Hair follicle dermal papilla cell (primary cell): ENCODE results near the gene AGMAT. TPM values are rescaled to one million over a fixed set of nuclear protein-coding genes. Genes with fewer than 3 reads are reported as not detected.

Experiments used
- small RNA-seq: library from RNA; depleted of rRNA; stranded (forward); fragments of <200 nt; gene quantifications from one replicate; pipeline ENCODE3, GENCODE V24; 2012
- total RNA-seq: library from RNA; depleted of rRNA; stranded (reverse); fragments of >200 nt; gene quantifications from 2 replicates; pipeline ENCODE4 v1.2.3, GENCODE V29; 2012

The AGMAT gene, protein sequence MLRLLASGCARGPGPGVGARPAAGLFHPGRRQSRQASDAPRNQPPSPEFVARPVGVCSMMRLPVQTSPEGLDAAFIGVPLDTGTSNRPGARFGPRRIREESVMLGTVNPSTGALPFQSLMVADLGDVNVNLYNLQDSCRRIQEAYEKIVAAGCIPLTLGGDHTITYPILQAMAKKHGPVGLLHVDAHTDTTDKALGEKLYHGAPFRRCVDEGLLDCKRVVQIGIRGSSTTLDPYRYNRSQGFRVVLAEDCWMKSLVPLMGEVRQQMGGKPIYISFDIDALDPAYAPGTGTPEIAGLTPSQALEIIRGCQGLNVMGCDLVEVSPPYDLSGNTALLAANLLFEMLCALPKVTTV
- 0.16 and 1.3 TPM in 2 replicates for total RNA-seq

DNA sequence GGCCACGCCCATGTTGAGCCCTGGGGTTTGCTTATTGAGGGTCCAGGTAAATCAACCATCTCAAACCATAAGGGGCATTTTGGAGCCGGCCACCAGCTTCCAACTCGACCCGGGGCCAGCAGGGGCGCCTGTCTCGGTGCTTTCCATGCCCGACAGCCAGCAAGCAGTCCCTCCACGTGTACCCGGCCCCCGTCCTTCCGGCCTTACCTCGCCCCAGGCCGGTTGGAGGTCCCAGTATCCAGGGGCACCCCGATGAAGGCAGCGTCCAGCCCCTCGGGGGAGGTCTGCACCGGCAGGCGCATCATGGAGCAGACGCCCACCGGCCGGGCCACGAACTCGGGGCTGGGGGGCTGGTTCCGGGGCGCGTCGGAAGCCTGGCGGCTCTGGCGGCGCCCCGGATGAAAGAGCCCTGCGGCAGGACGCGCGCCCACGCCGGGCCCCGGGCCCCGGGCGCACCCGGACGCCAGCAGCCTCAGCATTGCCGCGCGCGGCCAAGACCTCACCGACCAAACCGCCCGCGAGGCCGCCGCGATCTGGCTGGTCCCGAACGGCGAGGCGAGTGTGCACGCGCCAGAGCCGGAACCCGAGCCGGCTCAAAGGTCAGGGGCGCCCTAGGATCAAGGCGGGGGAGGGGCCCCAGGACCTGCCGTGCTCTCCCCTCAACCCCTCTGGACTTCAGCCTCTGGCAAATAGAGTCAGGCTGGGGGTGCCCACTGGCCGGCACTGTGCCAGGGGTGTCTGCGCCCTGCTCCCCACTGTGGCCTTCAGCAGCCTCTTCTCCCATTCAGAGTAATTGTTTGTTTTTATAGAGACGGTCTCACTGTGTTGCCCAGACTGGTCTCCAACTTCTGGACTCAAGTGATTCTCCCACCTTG lies at the start of gene AGMAT:
TSS of gene AGMAT (minus strand) at position 563 of the 875 bp plus-strand sequence. CDS start at position 479, 84 bp downstream.

DNA sequence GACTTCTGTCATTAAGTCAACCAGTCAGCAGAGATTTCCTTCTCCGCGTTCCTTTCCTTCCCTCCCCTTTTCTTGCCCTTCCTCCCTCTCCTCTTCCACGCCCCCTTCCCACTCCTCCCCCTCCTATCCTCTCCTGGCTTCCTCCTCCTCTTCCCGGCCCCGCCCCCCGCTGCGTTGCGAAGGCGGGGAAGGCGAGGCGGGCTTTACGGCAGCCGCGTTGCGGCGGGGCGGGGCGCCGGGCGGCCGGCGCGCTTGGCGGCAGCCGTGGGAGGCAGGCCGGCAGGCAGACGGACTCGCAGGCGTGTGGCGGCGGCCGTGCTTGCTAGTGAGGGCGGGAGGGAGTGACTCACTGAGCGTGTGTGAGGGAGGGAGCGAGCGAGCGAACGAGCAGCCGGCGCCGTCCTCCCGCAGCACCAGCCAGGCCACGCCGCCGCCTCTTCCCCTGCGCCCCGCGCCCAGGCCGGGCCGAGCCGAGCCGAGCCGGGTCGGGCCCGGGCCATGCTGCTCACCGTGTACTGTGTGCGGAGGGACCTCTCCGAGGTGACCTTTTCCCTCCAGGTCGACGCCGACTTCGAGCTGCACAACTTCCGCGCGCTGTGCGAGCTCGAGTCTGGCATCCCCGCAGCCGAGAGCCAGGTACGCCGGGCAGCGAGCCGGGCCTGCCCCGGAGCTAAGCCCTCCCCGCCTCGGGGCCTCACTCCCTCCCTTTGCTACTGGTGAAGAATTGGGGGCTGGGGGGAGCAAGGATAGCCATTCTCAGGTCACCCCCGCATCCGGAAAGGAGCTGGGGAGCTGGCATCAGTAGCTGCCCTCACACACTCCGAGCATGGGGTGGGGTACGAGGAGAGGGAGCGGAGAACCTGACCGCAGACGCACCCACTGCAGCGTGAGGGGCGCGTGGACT lies 32.6 kb upstream of the AGMAT start, which contains the start of gene DDI2:
TSS of gene DDI2 (plus strand) at position 286 of the 904 bp plus-strand sequence. CDS start at position 499, 213 bp downstream.

DNA sequence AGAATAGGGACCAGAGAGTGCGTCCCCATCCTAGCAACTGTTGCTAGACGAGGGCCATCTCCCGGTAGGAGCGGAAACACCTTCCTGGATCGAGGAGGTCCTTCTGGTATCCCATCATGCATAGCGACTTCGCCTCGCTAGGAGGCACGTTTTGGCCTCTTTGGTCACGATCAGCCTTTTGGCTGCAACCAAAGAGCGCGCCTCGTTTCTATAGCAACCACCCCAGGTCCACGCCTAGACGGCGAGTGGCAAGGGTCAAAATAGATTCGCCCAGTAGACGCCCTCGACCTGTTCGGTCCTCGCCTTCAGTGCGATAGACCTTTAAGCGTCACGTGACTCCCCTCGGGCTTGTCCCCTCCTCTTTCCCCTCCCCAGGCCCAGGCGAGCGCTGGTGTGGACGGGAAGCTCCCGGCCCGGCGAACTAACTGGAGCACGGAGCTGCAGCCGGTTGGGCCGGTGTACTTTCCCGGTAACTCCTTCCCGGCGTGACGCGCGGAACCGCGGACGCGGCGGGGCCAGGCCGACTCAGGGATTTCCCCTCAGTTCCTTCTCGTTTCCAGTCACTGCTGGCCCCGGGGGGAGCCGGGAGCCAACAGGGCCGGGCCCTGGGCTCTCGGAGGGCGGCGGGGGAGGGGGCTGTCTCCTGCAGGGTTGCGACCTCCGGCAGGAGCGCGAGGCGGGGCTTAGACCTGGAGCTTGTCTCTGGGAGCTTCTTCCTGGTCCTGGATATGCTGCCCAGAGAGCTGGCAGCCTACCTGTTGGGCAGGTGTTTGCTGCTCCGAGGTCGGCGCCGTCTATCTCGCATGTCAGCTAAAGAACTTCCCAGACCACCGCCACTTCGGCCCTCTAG lies 58.1 kb downstream of the AGMAT start, which contains the start of gene DNAJC16:
TSS of gene DNAJC16 (plus strand) at position 359 of the 850 bp plus-strand sequence. CDS start 2,258 bp downstream, outside the sequence.

DNA sequence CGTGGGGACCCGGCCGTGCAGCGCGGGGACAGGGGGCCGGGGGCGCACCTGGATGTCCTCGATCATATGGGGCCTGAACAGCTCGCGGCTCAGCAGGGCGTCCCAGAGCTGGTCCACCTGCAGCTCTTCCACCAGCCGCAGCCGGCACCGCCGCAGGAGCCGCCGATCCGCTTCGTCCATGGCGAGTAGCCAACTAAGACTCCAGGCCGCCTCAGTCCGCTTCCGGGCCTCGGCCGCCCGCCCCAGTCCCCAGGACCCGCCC lies 60.9 kb downstream of the AGMAT start, which contains the start of gene CASP9:
TSS of gene CASP9 (minus strand) at position 195 of the 262 bp plus-strand sequence. CDS start at position 180, 15 bp downstream.

Small RNAs within 50 kb of the gene (small RNA-seq; reads per million reads assigned to genes)
- gene CD24P1, result not detected
- gene RNU7-179P, result not detected
- 0.55 reads per million, percentile 2 among the genes with 10 or more reads in this experiment for gene SCARNA21B

Other genes starting within 250 kb of the AGMAT start
- gene EFHD2, start 175.2 kb downstream of the AGMAT start, total RNA-seq, result 32.7 and 33.4 TPM in 2 replicates
- gene CTRC, start 146.6 kb downstream of the AGMAT start, total RNA-seq, result 0.16 TPM in 1 of 2 replicates, not detected in the other
- not detected in 2 replicates for gene CELA2A, start 128.3 kb downstream of the AGMAT start, total RNA-seq
- gene CELA2B, start 108.9 kb downstream of the AGMAT start, total RNA-seq, result not detected in 2 replicates
- gene CASP9, start 60.8 kb downstream of the AGMAT start, total RNA-seq, result 6.9 and 7.3 TPM in 2 replicates
- 23.4 and 25.8 TPM in 2 replicates for gene DNAJC16, start 58.2 kb downstream of the AGMAT start, total RNA-seq
- gene DDI2, start 32.4 kb upstream of the AGMAT start, total RNA-seq, result 22.3 and 25.3 TPM in 2 replicates
- gene PLEKHM2, start 99.3 kb upstream of the AGMAT start, total RNA-seq, result 82.1 and 83.7 TPM in 2 replicates
- gene SLC25A34, start 151.2 kb upstream of the AGMAT start, total RNA-seq, result 0.49 and 0.65 TPM in 2 replicates
- gene TMEM82, start 157.4 kb upstream of the AGMAT start, total RNA-seq, result not detected in 2 replicates
- gene FBLIM1, start 173.7 kb upstream of the AGMAT start, total RNA-seq, result 72.7 and 83.2 TPM in 2 replicates
- gene UQCRHL, start 222.6 kb upstream of the AGMAT start, total RNA-seq, result 0.36 and 0.81 TPM in 2 replicates